ENCODE results near the gene AOC3. TPM values are rescaled to one million over a fixed set of nuclear protein-coding genes. Genes with fewer than 3 reads are reported as not detected.

The AOC3 gene
- total and polyA plus RNA-seq, 2 of the 13 experiments (the other 11 are each of a cell fraction or from before 2014, with no cell fraction given) = 8.7 to 51.7 TPM

- no peak for TF ChIP-seq TERF1 (CRISPR knock-in tag; IDR thresholded peaks at IDR 0.05)
- peak; percentile 100 for TF ChIP-seq KAT8 (CRISPR knock-in tag; IDR thresholded peaks at IDR 0.05)
- TF ChIP-seq ZC3H4 (CRISPR knock-in tag; IDR thresholded peaks at IDR 0.05; ENCODE audit: borderline replicate concordance) = 0 out of 2 replicates have a peak, but pooled peaks have one; percentile 20
- peak; percentile 79 for TF ChIP-seq ZSCAN9 (CRISPR knock-in tag; IDR thresholded peaks at IDR 0.05; ENCODE audit: borderline replicate concordance)
- TF ChIP-seq DRAP1 (CRISPR knock-in tag; IDR thresholded peaks at IDR 0.05) = peak; percentile 81
- TF ChIP-seq MTF2 (CRISPR knock-in tag; IDR thresholded peaks at IDR 0.05; ENCODE audit: borderline replicate concordance) = no peak
- TF ChIP-seq ZNF430 (CRISPR knock-in tag; IDR thresholded peaks at IDR 0.05) = no peak; the same call in 1 of the 2 replicates
- TF ChIP-seq ARNTL (CRISPR knock-in tag; IDR thresholded peaks at IDR 0.05) = peak; percentile 96
- TF ChIP-seq ATF3 (CRISPR knock-in tag; IDR thresholded peaks at IDR 0.05) = 0 out of 2 replicates have a peak, but pooled peaks have one; percentile 11
- TF ChIP-seq ZNF670 (CRISPR knock-in tag; IDR thresholded peaks at IDR 0.05; ENCODE audit: borderline replicate concordance) = peak; percentile 76; the same call in 1 of the 2 replicates
- no peak for TF ChIP-seq ATF7 (IDR thresholded peaks at IDR 0.05)
- no peak; the same call in none of the 2 replicates for TF ChIP-seq ATF7 (CRISPR knock-in tag; IDR thresholded peaks at IDR 0.05)
- peak; percentile 83; the same call in 1 of the 2 replicates for TF ChIP-seq STAT6 (CRISPR knock-in tag; IDR thresholded peaks at IDR 0.05; ENCODE audit: borderline replicate concordance)
- peak; percentile 66; the same call in 1 of the 2 replicates for TF ChIP-seq ZNF605 (CRISPR knock-in tag; IDR thresholded peaks at IDR 0.05)
- peak; percentile 83 for TF ChIP-seq BRD4 (CRISPR knock-in tag; IDR thresholded peaks at IDR 0.05)
- no peak for TF ChIP-seq LCORL (IDR thresholded peaks at IDR 0.05)
- TF ChIP-seq LCORL (CRISPR knock-in tag; IDR thresholded peaks at IDR 0.05) = no peak; the same call in none of the 2 replicates
- TF ChIP-seq ZNF296 (CRISPR knock-in tag; conservative IDR thresholded peaks at IDR 0.05) = no peak
- TF ChIP-seq TOPORS (CRISPR knock-in tag; IDR thresholded peaks at IDR 0.05) = peak; percentile 85
- peak; percentile 94 for TF ChIP-seq THAP11 (CRISPR knock-in tag; IDR thresholded peaks at IDR 0.05)
- peak; percentile 65; the same call in 1 of the 2 replicates for TF ChIP-seq SP2 (CRISPR knock-in tag; IDR thresholded peaks at IDR 0.05)
- peak; percentile 68 for TF ChIP-seq NFYB (CRISPR knock-in tag; IDR thresholded peaks at IDR 0.05)
- TF ChIP-seq ZNF543 (CRISPR knock-in tag; IDR thresholded peaks at IDR 0.05) = peak; percentile 95; the same call in 1 of the 2 replicates
These were observed 17.8 kb upstream of the AOC3 start, which contains the start of gene PSME3 (continued) for GRCh38 chr17:42832934-42833766.

All from HepG2 (cell line).